K562 (cell line): Measurements from ENCODE around the gene GMPR. TPM values are rescaled to one million over a fixed set of nuclear protein-coding genes. Genes with fewer than 3 reads are reported as not detected.

Experiments
- MBD2 ChIP-seq: sonication (generic); IDR thresholded peaks from 2 replicates; pipeline ENCODE4 v1.6.1; 2016; ENCODE audit warnings: low read depth, borderline replicate concordance
- POLR2B ChIP-seq: fragments of 450-650 bp; IDR thresholded peaks from 2 replicates; pipeline ENCODE4 v1.6.1; 2018; ENCODE audit warnings: low read depth; ENCODE audit not compliant: partially characterized antibody
- PURB ChIP-seq: sonication (generic); formaldehyde crosslinking; IDR thresholded peaks from 2 replicates; pipeline ENCODE4 v1.9.0; 2021; ENCODE audit warnings: low read depth, mild to moderate bottlenecking, missing genetic modification reagents
- SMAD4 ChIP-seq: fragments of 250-450 bp; sonication (Bioruptor Pico); conservative IDR thresholded peaks from 2 replicates; pipeline ENCODE4 v1.8.0; 2021; ENCODE audit warnings: inconsistent platforms, mild to moderate bottlenecking, moderate library complexity
- ZKSCAN1 ChIP-seq: fragments of 150-350 bp; IDR thresholded peaks from 2 replicates; pipeline ENCODE4 v1.6.1; 2016; ENCODE audit warnings: low read depth, low read length
- ZNF263 ChIP-seq: sonication (generic); formaldehyde crosslinking; IDR thresholded peaks from 2 replicates; pipeline ENCODE4 v1.8.0; 2022; ENCODE audit warnings: mild to moderate bottlenecking, missing genetic modification reagents, borderline replicate concordance
- polyA plus RNA-seq, 8 experiments: library from polyadenylated mRNA; depleted of rRNA in 4 of 8; stranded (reverse) in 5 of 8; unstranded in 3 of 8; fragments of >200 nt; fragmentation: Nextera tagmentation in 2 of 8; fragmentation: Illumina TruSeq in 1 of 8; extraction: Ambion mirVana in 2 of 8; extraction: Trizol in 1 of 8; gene quantifications; 2 replicates each; pipeline versions ENCODE4 v1.2.1 to v1.2.3, GENCODE V29; 2011 to 2014; ENCODE audit warnings: inconsistent platforms in 1 of 8, missing spikeins in 1 of 8
- total RNA-seq, 7 experiments: library from RNA; depleted of rRNA in 6 of 7; stranded (reverse); fragments of >200 nt in 6 of 7; fragmentation: Illumina TruSeq in 2 of 7; extraction: Trizol in 2 of 7; gene quantifications; 2 replicates each; pipeline versions ENCODE4 v1.2.1 to v1.2.3, GENCODE V29; 2011 to 2021; ENCODE audit warnings: low replicate concordance in 1 of 7
- TF ChIP-seq, protein P1 (sequence below), 2 experiments: fragments of 450-650 bp; formaldehyde crosslinking in 1 of 2; IDR thresholded peaks; 2 replicates each; pipeline versions ENCODE4 v1.4.0 to v1.6.1; 2014 to 2020; ENCODE audit warnings: mild to moderate bottlenecking in 2 of 2, borderline replicate concordance in 1 of 2, low read depth in 1 of 2

GMPR gene
- total and polyA plus RNA-seq, 9 of the 15 experiments (the other 6 are each of a cell fraction or from before 2014, with no cell fraction given), result 34.6 to 83.7 (median 49.8) TPM

DNA sequence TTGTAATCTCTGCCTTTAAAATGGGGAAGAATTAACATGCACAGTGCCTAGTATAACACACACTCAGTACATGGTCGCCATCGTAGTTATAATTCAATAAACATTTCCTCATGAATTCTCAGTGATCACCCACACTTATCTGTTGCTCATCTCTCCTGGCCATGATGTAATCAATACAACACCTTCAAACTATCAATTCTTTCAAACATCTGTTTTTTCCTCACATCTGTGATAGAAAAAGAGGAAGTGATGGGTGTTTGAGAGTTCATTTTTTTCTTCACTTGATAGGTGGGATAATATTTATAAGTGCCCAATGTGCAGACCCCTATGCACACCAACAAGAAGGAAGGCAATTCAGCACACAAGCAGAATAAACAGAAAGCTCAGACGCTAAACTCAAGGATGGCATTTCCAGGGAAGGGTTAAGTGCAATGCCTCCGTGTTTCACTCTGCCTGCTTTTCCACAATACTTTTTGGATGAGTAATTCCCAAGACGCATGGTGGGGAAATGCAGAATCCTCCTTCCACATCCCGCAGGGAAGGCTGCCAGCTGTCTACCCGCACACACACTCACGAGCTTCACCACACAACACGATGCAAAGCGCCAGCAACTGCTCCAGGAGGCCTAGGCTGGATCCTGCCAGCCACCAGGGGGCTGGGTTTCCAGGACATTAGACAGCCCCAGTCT lies 100.3 kb downstream of the GMPR start (continued):
- TF ChIP-seq MBD2, result no peak
- no peak for TF ChIP-seq PURB
- TF ChIP-seq ZKSCAN1, result no peak
- TF ChIP-seq POLR2B, result no peak
- TF ChIP-seq SMAD4 (CRISPR knock-in tag), result peak; percentile 48; the same call in 1 of the 2 replicates
- TF ChIP-seq, protein P1, sequence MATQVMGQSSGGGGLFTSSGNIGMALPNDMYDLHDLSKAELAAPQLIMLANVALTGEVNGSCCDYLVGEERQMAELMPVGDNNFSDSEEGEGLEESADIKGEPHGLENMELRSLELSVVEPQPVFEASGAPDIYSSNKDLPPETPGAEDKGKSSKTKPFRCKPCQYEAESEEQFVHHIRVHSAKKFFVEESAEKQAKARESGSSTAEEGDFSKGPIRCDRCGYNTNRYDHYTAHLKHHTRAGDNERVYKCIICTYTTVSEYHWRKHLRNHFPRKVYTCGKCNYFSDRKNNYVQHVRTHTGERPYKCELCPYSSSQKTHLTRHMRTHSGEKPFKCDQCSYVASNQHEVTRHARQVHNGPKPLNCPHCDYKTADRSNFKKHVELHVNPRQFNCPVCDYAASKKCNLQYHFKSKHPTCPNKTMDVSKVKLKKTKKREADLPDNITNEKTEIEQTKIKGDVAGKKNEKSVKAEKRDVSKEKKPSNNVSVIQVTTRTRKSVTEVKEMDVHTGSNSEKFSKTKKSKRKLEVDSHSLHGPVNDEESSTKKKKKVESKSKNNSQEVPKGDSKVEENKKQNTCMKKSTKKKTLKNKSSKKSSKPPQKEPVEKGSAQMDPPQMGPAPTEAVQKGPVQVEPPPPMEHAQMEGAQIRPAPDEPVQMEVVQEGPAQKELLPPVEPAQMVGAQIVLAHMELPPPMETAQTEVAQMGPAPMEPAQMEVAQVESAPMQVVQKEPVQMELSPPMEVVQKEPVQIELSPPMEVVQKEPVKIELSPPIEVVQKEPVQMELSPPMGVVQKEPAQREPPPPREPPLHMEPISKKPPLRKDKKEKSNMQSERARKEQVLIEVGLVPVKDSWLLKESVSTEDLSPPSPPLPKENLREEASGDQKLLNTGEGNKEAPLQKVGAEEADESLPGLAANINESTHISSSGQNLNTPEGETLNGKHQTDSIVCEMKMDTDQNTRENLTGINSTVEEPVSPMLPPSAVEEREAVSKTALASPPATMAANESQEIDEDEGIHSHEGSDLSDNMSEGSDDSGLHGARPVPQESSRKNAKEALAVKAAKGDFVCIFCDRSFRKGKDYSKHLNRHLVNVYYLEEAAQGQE (IDR thresholded peaks at IDR 0.05; ENCODE audit: borderline replicate concordance), result peak; percentile 18; the same call in 1 of the 2 replicates
- TF ChIP-seq, protein P1 (CRISPR knock-in tag; IDR thresholded peaks at IDR 0.05; ENCODE audit: low read depth), result no peak
- TF ChIP-seq ZNF263 (CRISPR knock-in tag), result no peak
